A549 (cell line): Measurements from ENCODE around the gene ASB2. TPM values are rescaled to one million over a fixed set of nuclear protein-coding genes. Genes with fewer than 3 reads are reported as not detected.
A peak's percentile ranks its signal among the peaks of the same experiment; 100 is the strongest.

Experiments
- ATAC-seq, 2 experiments: fragments of 200-7000 bp in 1 of 2; fragments of >200 bp in 1 of 2; cut with Nextera tagmentation in 1 of 2; cut with Tn5 transposase in 1 of 2; 3 replicates each; pipeline versions ENCODE4 v1.8.0 to v1.9.1; 2018 to 2020; ENCODE audit warnings: mild to moderate bottlenecking in 1 of 2, moderate library complexity in 1 of 2
- CTCF ChIA-PET: fragments of 300-600 bp; sonication (Branson Sonifier 250); formaldehyde crosslinking; extraction: SDS; loops from one replicate; lab custom pipeline; 2021; ENCODE audit warnings: antibody characterized with exemption, inconsistent platforms; lab: Yijun Ruan, JAX
- POLR2A ChIA-PET: fragments of 350-600 bp; formaldehyde crosslinking; extraction: SDS; loops from one replicate; lab custom pipeline; 2021; ENCODE audit warnings: antibody characterized with exemption, inconsistent platforms; lab: Yijun Ruan, JAX
- DNase-seq, 2 experiments: peaks; one replicate each; pipeline versions ENCODE4 v3.0.0 to v3.0.0-alpha.2; 2011 to 2016; ENCODE audit warnings: low read depth in 1 of 2, low spot score in 1 of 2
- FAIRE-seq: peaks from 2 replicates; lab custom pipeline; 2011; peaks lifted over from hg19 to GRCh38; lab: Jason Lieb, UNC
- H3K27ac ChIP-seq, 2 experiments: fragments of >200 bp; sonication (Bioruptor Twin); formaldehyde crosslinking; 3 replicates each; pipeline ENCODE4 v1.5.1; 2016 to 2017
- H3K4me1 ChIP-seq: fragments of >200 bp; sonication (Bioruptor Twin); formaldehyde crosslinking; 3 replicates; pipeline ENCODE4 v1.6.1; 2016
- H3K4me2 ChIP-seq: fragments of >200 bp; sonication (Bioruptor Twin); formaldehyde crosslinking; 3 replicates; pipeline ENCODE4 v1.6.1; 2016
- H3K4me3 ChIP-seq: fragments of >200 bp; sonication (Bioruptor Twin); formaldehyde crosslinking; 3 replicates; pipeline ENCODE4 v1.5.1; 2016
- H3K9me3 ChIP-seq: fragments of >200 bp; sonication (Bioruptor Twin); formaldehyde crosslinking; 3 replicates; pipeline ENCODE4 v1.6.1; 2016
- ATOH8 ChIP-seq: fragments of 250-450 bp; sonication (Bioruptor Pico); IDR thresholded peaks from 2 replicates; pipeline ENCODE4 v1.5.0; 2020; ENCODE audit warnings: low read depth, mild to moderate bottlenecking, moderate library complexity
- BCL3 ChIP-seq: fragments of >200 bp; sonication (Bioruptor Twin); formaldehyde crosslinking; IDR thresholded peaks from 3 replicates; pipeline ENCODE4 v1.6.1; 2016
- BHLHE40 ChIP-seq: IDR thresholded peaks from 2 replicates; pipeline ENCODE4 v1.6.1; 2012; ENCODE audit warnings: low read depth, low read length, inconsistent platforms
- CBX8 ChIP-seq: fragments of 200-600 bp; sonication (generic); IDR thresholded peaks from 2 replicates; pipeline ENCODE4 v1.6.1; 2016
- E2F6 ChIP-seq: IDR thresholded peaks from 2 replicates; pipeline ENCODE4 v1.6.1; 2012; ENCODE audit warnings: low read depth, borderline replicate concordance
- EHF ChIP-seq: fragments of 250-450 bp; sonication (Bioruptor Pico); IDR thresholded peaks from 2 replicates; pipeline ENCODE4 v1.5.0; 2020; ENCODE audit warnings: mild to moderate bottlenecking
- ELK1 ChIP-seq: fragments of 150-350 bp; IDR thresholded peaks from 2 replicates; pipeline ENCODE4 v1.6.1; 2014; ENCODE audit warnings: low read depth, mild to moderate bottlenecking, low read length
- FOXS1 ChIP-seq: fragments of 250-450 bp; sonication (Bioruptor Pico); IDR thresholded peaks from 2 replicates; pipeline ENCODE4 v1.5.0; 2020; ENCODE audit warnings: mild to moderate bottlenecking, moderate library complexity
- HES2 ChIP-seq: fragments of >200 bp; sonication (Bioruptor Twin); formaldehyde crosslinking; IDR thresholded peaks from 2 replicates; pipeline ENCODE4 v1.6.1; 2016
- HOXB13 ChIP-seq: fragments of 250-450 bp; sonication (Bioruptor Pico); IDR thresholded peaks from 2 replicates; pipeline ENCODE4 v1.5.0; 2020; ENCODE audit warnings: low read depth, mild to moderate bottlenecking, moderate library complexity
- HOXB5 ChIP-seq: fragments of 250-450 bp; sonication (Bioruptor Pico); IDR thresholded peaks from 2 replicates; pipeline ENCODE4 v1.5.0; 2020; ENCODE audit warnings: mild to moderate bottlenecking, moderate library complexity
- JUNB ChIP-seq: fragments of >200 bp; sonication (Bioruptor Twin); formaldehyde crosslinking; IDR thresholded peaks from 2 replicates; pipeline ENCODE4 v1.6.1; 2016
- KDM5A ChIP-seq: fragments of 200-600 bp; sonication (generic); IDR thresholded peaks from 2 replicates; pipeline ENCODE4 v1.6.1; 2016; ENCODE audit warnings: antibody characterized with exemption, mild to moderate bottlenecking
- MYC ChIP-seq: IDR thresholded peaks from 2 replicates; pipeline ENCODE4 v1.6.1; 2012; ENCODE audit warnings: mild to moderate bottlenecking, inconsistent platforms, low read length, improper control_type of control experiment, borderline replicate concordance
- NFE2L2 ChIP-seq: fragments of 150-350 bp; conservative IDR thresholded peaks from 2 replicates; pipeline ENCODE4 v1.6.1; 2014; ENCODE audit warnings: low read length
- NR3C1 ChIP-seq: fragments of >200 bp; sonication (Bioruptor Twin); formaldehyde crosslinking; IDR thresholded peaks from 3 replicates; pipeline ENCODE4 v1.6.1; 2017
- RAD21 ChIP-seq, 2 experiments: fragments of >200 bp in 1 of 2; sonication (Bioruptor Twin) in 1 of 2; formaldehyde crosslinking in 1 of 2; IDR thresholded peaks in 1 of 2; conservative IDR thresholded peaks in 1 of 2; 2 replicates in 1 of 2; 3 replicates in 1 of 2; pipeline ENCODE4 v1.6.1; 2012 to 2018; ENCODE audit warnings: inconsistent platforms in 1 of 2
- RCOR1 ChIP-seq: fragments of 150-350 bp; IDR thresholded peaks from 2 replicates; pipeline ENCODE4 v1.6.1; 2014; ENCODE audit warnings: antibody characterized with exemption, low read length, low read depth
- RNF2 ChIP-seq: fragments of 200-600 bp; sonication (generic); IDR thresholded peaks from 2 replicates; pipeline ENCODE4 v1.6.1; 2016; ENCODE audit warnings: low read depth, mild to moderate bottlenecking, antibody characterized with exemption, moderate library complexity, borderline replicate concordance
- SMC3 ChIP-seq: fragments of >200 bp; sonication (Bioruptor Twin); formaldehyde crosslinking; IDR thresholded peaks from 3 replicates; pipeline ENCODE4 v1.6.1; 2018; ENCODE audit warnings: inconsistent platforms
- SREBF2 ChIP-seq: fragments of 450-650 bp; IDR thresholded peaks from 2 replicates; pipeline ENCODE4 v1.6.1; 2014; ENCODE audit warnings: mild to moderate bottlenecking, moderate library complexity
- ZC3H11A ChIP-seq: fragments of 450-650 bp; IDR thresholded peaks from 2 replicates; pipeline ENCODE4 v1.6.1; 2014; ENCODE audit warnings: antibody characterized with exemption, mild to moderate bottlenecking
- ZNF302 ChIP-seq: fragments of 250-450 bp; sonication (Bioruptor Pico); IDR thresholded peaks from 2 replicates; pipeline ENCODE4 v1.9.0; 2021; ENCODE audit warnings: inconsistent platforms, mild to moderate bottlenecking, moderate library complexity
- WGBS: methylation state at CpG from one replicate; pipeline ENCODE4 v1.1.6; 2017; ENCODE audit errors: missing lambda C conversion rate; 5-methylcytosine and 5-hydroxymethylcytosine counted together
- polyA plus RNA-seq, 4 experiments: library from polyadenylated mRNA; depleted of rRNA in 3 of 4; stranded (reverse); fragments of >200 nt; fragmentation: RNase III in 1 of 4; extraction: RNeasy Plus Mini Kit Qiagen cat#74134 plus additional on column Dnase treatment in 1 of 4; gene quantifications; 2 replicates in 3 of 4; 3 replicates in 1 of 4; pipeline ENCODE4 v1.2.3, GENCODE V29; 2011 to 2017
- TF ChIP-seq, protein P1 (sequence below): IDR thresholded peaks from 2 replicates; pipeline ENCODE4 v1.6.1; 2012
- TF ChIP-seq, protein P2 (sequence below): fragments of >200 bp; sonication (Bioruptor Twin); formaldehyde crosslinking; IDR thresholded peaks from 3 replicates; pipeline ENCODE4 v1.5.1; 2016

The ASB2 gene
- polyA plus RNA-seq, 2 of the 4 experiments (the other 2 are of a cell fraction): 0.03 to 0.10 TPM

GRCh38 chr14:93939304-93940229, 36.8 kb downstream of the ASB2 start:
- peaks cover 15% of the 10 kb centered on the region; the same call in 2 of the 3 replicates for H3K4me1 ChIP-seq
- 28% methylated on average over 8 of the region's 84 CpGs for WGBS
- ChIA-PET POLR2A (interaction anchor here (1.0 to 1.3 kb wide), 2 partner anchors 26 to 60 kb away, joined by 3 to 4 read pairs; no protein-coding TSS in a partner anchor), CTCF (interaction anchor here (0.6 to 29.6 kb wide), 56 partner anchors 9 to 1231 kb away, joined by 3 to 601 read pairs (median 6); partner anchors contain the start of genes ASB2, CCDC197, FAM181A and IFI27)
- peak overlapping the region in 1 of 2 experiments; percentile 36; a peak in 2 of 6 replicates for H3K27ac ChIP-seq
- H3K4me2 ChIP-seq: peak overlapping the region; percentile 80
- H3K4me3 ChIP-seq: peak overlapping the region; percentile 40
- peak; percentile 81 to 84 for DNase-seq
- peak; percentile 77 to 97 for ATAC-seq
- TF ChIP-seq EHF (CRISPR knock-in tag): no peak
- no peak for TF ChIP-seq NR3C1
- no peak for TF ChIP-seq HOXB13 (CRISPR knock-in tag)
- TF ChIP-seq RAD21 (conservative IDR thresholded peaks at IDR 0.05 in 1 of 2, IDR thresholded peaks at IDR 0.05 in 1 of 2): peak; percentile 81 to 96
- TF ChIP-seq BCL3: no peak
- TF ChIP-seq SREBF2: no peak
- TF ChIP-seq, protein P1, sequence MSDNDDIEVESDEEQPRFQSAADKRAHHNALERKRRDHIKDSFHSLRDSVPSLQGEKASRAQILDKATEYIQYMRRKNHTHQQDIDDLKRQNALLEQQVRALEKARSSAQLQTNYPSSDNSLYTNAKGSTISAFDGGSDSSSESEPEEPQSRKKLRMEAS: peak; percentile 87
- peak; percentile 83 for TF ChIP-seq E2F6
- TF ChIP-seq SMC3: peak; percentile 95
- no peak for TF ChIP-seq ELK1
- TF ChIP-seq JUNB: no peak
- TF ChIP-seq MYC: no peak
- no peak for TF ChIP-seq ATOH8
- no peak for TF ChIP-seq ZC3H11A
- TF ChIP-seq, protein P2, sequence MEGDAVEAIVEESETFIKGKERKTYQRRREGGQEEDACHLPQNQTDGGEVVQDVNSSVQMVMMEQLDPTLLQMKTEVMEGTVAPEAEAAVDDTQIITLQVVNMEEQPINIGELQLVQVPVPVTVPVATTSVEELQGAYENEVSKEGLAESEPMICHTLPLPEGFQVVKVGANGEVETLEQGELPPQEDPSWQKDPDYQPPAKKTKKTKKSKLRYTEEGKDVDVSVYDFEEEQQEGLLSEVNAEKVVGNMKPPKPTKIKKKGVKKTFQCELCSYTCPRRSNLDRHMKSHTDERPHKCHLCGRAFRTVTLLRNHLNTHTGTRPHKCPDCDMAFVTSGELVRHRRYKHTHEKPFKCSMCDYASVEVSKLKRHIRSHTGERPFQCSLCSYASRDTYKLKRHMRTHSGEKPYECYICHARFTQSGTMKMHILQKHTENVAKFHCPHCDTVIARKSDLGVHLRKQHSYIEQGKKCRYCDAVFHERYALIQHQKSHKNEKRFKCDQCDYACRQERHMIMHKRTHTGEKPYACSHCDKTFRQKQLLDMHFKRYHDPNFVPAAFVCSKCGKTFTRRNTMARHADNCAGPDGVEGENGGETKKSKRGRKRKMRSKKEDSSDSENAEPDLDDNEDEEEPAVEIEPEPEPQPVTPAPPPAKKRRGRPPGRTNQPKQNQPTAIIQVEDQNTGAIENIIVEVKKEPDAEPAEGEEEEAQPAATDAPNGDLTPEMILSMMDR: peak; percentile 94
- no peak for TF ChIP-seq KDM5A
- TF ChIP-seq RCOR1: no peak
- no peak for TF ChIP-seq BHLHE40
- no peak for TF ChIP-seq CBX8
- no peak for TF ChIP-seq ZNF302 (CRISPR knock-in tag)
- no peak for TF ChIP-seq HOXB5 (CRISPR knock-in tag)
- TF ChIP-seq RNF2: no peak
- no peak for TF ChIP-seq HES2
- TF ChIP-seq FOXS1 (CRISPR knock-in tag): no peak
- TF ChIP-seq NFE2L2: no peak
- no peak for FAIRE-seq
- H3K9me3 ChIP-seq: no peaks in the 10 kb centered on the region
